SK-N-MC (cell line): ENCODE results near the gene YEATS2.

Source experiments
- DNase-seq: peaks from one replicate; pipeline ENCODE4 v3.0.0-alpha.2; 2011; ENCODE audit warnings: low read depth, low spot score
- H3K27ac ChIP-seq: fragments of 200-600 bp; sonication (generic); 2 replicates; pipeline ENCODE4 v1.5.1; 2016; ENCODE audit warnings: mixed run types
- H3K36me3 ChIP-seq: fragments of 200-600 bp; sonication (generic); 2 replicates; pipeline ENCODE4 v1.6.1; 2017; ENCODE audit warnings: antibody characterized with exemption, low read length, mixed read lengths; ENCODE audit not compliant: insufficient read depth
- H3K4me3 ChIP-seq: fragments of 200-600 bp; sonication (generic); 2 replicates; pipeline ENCODE4 v1.5.1; 2016
- H3K9ac ChIP-seq: fragments of 200-600 bp; sonication (generic); 2 replicates; pipeline ENCODE4 v1.8.0; 2017; ENCODE audit warnings: mixed run types, mixed read lengths; ENCODE audit not compliant: insufficient read length
- H3K9me3 ChIP-seq: fragments of 200-600 bp; sonication (generic); 2 replicates; pipeline ENCODE4 v1.6.1; 2017; ENCODE audit warnings: low read depth, mild to moderate bottlenecking, antibody characterized with exemption, low read length, moderate library complexity, mixed read lengths
- EZH2 ChIP-seq: fragments of 200-600 bp; sonication (generic); IDR thresholded peaks from one replicate; pipeline ENCODE4 v1.6.1; 2017; ENCODE audit warnings: antibody characterized with exemption
- FOXP2 ChIP-seq: optimal IDR thresholded peaks from 2 replicates; pipeline ENCODE3; 2011; ENCODE audit warnings: mild to moderate bottlenecking, moderate library complexity; ENCODE audit not compliant: insufficient read depth; ENCODE audit errors: extremely low read length, control extremely low read depth
- POLR2AphosphoS5 ChIP-seq: IDR thresholded peaks from 2 replicates; pipeline ENCODE4 v1.6.1; 2012; ENCODE audit warnings: mild to moderate bottlenecking, low read depth, low read length, borderline replicate concordance

YEATS2 gene

GRCh38 chr3:183826448-183827250 is 129.1 kb downstream of the YEATS2 start:
- Histone ChIP-seq H3K9me3 (no peaks in the 10 kb centered on the region), H3K27ac (no peak overlapping the region), H3K9ac (no peak overlapping the region), H3K4me3 (no peak overlapping the region), H3K36me3 (peaks cover 16% of the 10 kb centered on the region)
- no peak for DNase-seq
- no peak for TF ChIP-seq POLR2AphosphoS5
- TF ChIP-seq FOXP2, result no peak

GRCh38 chr3:183827809-183828537 is 130.4 kb downstream of the YEATS2 start:
- DNase-seq, result no peak
- H3K27ac ChIP-seq, result no peak overlapping the region
- peaks cover 26% of the 10 kb centered on the region for H3K36me3 ChIP-seq
- TF ChIP-seq EZH2 (no peak), FOXP2 (no peak), POLR2AphosphoS5 (no peak)
- H3K4me3 ChIP-seq, result no peak overlapping the region
- H3K9me3 ChIP-seq, result no peaks in the 10 kb centered on the region
- H3K9ac ChIP-seq, result no peak overlapping the region

- H3K36me3 ChIP-seq, result peaks cover 31% of the 10 kb centered on the region
- H3K9ac ChIP-seq, result no peak overlapping the region
- H3K27ac ChIP-seq, result no peak overlapping the region
- DNase-seq, result no peak
- no peak for TF ChIP-seq POLR2AphosphoS5
- TF ChIP-seq EZH2, result no peak
- TF ChIP-seq FOXP2, result no peak
- H3K9me3 ChIP-seq, result no peaks in the 10 kb centered on the region
- no peak overlapping the region for H3K4me3 ChIP-seq
Measured at GRCh38 chr3:183828538-183828870, 130.9 kb downstream of the YEATS2 start.

GRCh38 chr3:183829466-183829865 is 131.9 kb downstream of the YEATS2 start:
- Histone ChIP-seq H3K9ac (no peak overlapping the region), H3K4me3 (no peak overlapping the region), H3K36me3 (peaks cover 37% of the 10 kb centered on the region), H3K9me3 (no peaks in the 10 kb centered on the region), H3K27ac (no peak overlapping the region)
- no peak for DNase-seq
- TF ChIP-seq EZH2, result no peak
- no peak for TF ChIP-seq POLR2AphosphoS5
- TF ChIP-seq FOXP2, result no peak

- Histone ChIP-seq H3K9ac (no peak overlapping the region), H3K27ac (no peak overlapping the region), H3K4me3 (no peak overlapping the region), H3K9me3 (no peaks in the 10 kb centered on the region), H3K36me3 (peaks cover 37% of the 10 kb centered on the region)
- TF ChIP-seq POLR2AphosphoS5 (no peak), FOXP2 (no peak), EZH2 (no peak)
- no peak for DNase-seq
Measured at GRCh38 chr3:183830187-183830586, 132.6 kb downstream of the YEATS2 start.

GRCh38 chr3:183833516-183833915 is 135.9 kb downstream of the YEATS2 start:
- DNase-seq, result no peak
- no peak for TF ChIP-seq FOXP2
- TF ChIP-seq EZH2, result no peak
- no peak for TF ChIP-seq POLR2AphosphoS5
- Histone ChIP-seq H3K9ac (no peak overlapping the region), H3K36me3 (peaks cover 40% of the 10 kb centered on the region), H3K4me3 (no peak overlapping the region), H3K9me3 (no peaks in the 10 kb centered on the region), H3K27ac (no peak overlapping the region)

- no peak for DNase-seq
- Histone ChIP-seq H3K9me3 (no peaks in the 10 kb centered on the region), H3K9ac (no peak overlapping the region), H3K4me3 (no peak overlapping the region), H3K27ac (no peak overlapping the region), H3K36me3 (peaks cover 58% of the 10 kb centered on the region)
- no peak for TF ChIP-seq FOXP2
- TF ChIP-seq EZH2, result no peak
- no peak for TF ChIP-seq POLR2AphosphoS5
Measured at GRCh38 chr3:183837390-183837789, 139.8 kb downstream of the YEATS2 start.

GRCh38 chr3:183837894-183838293 is 140.3 kb downstream of the YEATS2 start:
- DNase-seq, result no peak
- Histone ChIP-seq H3K4me3 (no peak overlapping the region), H3K27ac (no peak overlapping the region), H3K9me3 (no peaks in the 10 kb centered on the region), H3K36me3 (peaks cover 55% of the 10 kb centered on the region), H3K9ac (no peak overlapping the region)
- TF ChIP-seq EZH2 (no peak), POLR2AphosphoS5 (no peak), FOXP2 (no peak)
